Lower leg skin (tissue), 4 donors: ENCODE measurements around the gene NF2. TPM values are rescaled to one million over a fixed set of nuclear protein-coding genes. Genes with fewer than 3 reads are reported as not detected.

Experiments
- DNase-seq, 2 donors: peaks; one replicate each; pipeline ENCODE4 v3.0.0-alpha.2; 2019; ENCODE audit warnings: low spot score in 2 of 2
- H3K4me3 ChIP-seq: fragments of 200-600 bp; sonication (generic); 2 replicates; pipeline ENCODE4 v1.5.1; 2017; ENCODE audit warnings: mild to moderate bottlenecking, low read depth; ENCODE audit not compliant: poor library complexity, severe bottlenecking
- CTCF ChIP-seq, 3 donors: fragments of 450-650 bp; IDR thresholded peaks; one replicate each; pipeline ENCODE4 v1.5.1; 2016; ENCODE audit warnings: antibody characterized with exemption in 3 of 3, mild to moderate bottlenecking in 3 of 3, moderate library complexity in 2 of 3
- POLR2A ChIP-seq, 2 donors: fragments of 450-650 bp; IDR thresholded peaks; one replicate each; pipeline ENCODE4 v1.6.1; 2016 to 2017; ENCODE audit warnings: antibody characterized with exemption in 2 of 2, mild to moderate bottlenecking in 1 of 2, moderate library complexity in 1 of 2
- WGBS, 2 donors: methylation state at CpG; one replicate each; pipeline ENCODE4 v1.1.5; 2018; 5-methylcytosine and 5-hydroxymethylcytosine counted together
- intact Hi-C: fragments of 100-400 bp; cut with DNase I; formaldehyde crosslinking; loops from one replicate; pipeline ENCODE4 v1.15.0; 2023; ENCODE audit warnings: low total_unique reads
- total RNA-seq, 4 donors: library from RNA; depleted of rRNA; stranded (reverse); fragments of >200 nt; gene quantifications; one replicate each; pipeline ENCODE4 v1.1.0, GENCODE V29; 2016

Gene NF2
- total RNA-seq, 4 donors from 2014 or later = 16.7 to 32.0 (median 25.2) TPM

- intact Hi-C loops = no loop called here
- no peak for TF ChIP-seq CTCF (IDR thresholded peaks at IDR 0.05)
- no peak for TF ChIP-seq POLR2A (IDR thresholded peaks at IDR 0.05)
- DNase-seq = no peak
- 60% methylated on average over 1 of the region's 1 CpG; no CpG with 5 or more reads in 1 of the 2 donors for WGBS, 2 donors
- H3K4me3 ChIP-seq = no peak overlapping the region
Measured at GRCh38 chr22:29735416-29735815, 132.0 kb downstream of the NF2 start.

- intact Hi-C loops = no loop called here
- WGBS, 2 donors = 89 to 91% methylated on average over 22 of the region's 22 CpGs
- DNase-seq = no peak
- TF ChIP-seq POLR2A (IDR thresholded peaks at IDR 0.05) = no peak
- no peak for TF ChIP-seq CTCF (IDR thresholded peaks at IDR 0.05)
- no peak overlapping the region for H3K4me3 ChIP-seq
Measured at GRCh38 chr22:29737251-29738117, 134.1 kb downstream of the NF2 start.

DNA sequence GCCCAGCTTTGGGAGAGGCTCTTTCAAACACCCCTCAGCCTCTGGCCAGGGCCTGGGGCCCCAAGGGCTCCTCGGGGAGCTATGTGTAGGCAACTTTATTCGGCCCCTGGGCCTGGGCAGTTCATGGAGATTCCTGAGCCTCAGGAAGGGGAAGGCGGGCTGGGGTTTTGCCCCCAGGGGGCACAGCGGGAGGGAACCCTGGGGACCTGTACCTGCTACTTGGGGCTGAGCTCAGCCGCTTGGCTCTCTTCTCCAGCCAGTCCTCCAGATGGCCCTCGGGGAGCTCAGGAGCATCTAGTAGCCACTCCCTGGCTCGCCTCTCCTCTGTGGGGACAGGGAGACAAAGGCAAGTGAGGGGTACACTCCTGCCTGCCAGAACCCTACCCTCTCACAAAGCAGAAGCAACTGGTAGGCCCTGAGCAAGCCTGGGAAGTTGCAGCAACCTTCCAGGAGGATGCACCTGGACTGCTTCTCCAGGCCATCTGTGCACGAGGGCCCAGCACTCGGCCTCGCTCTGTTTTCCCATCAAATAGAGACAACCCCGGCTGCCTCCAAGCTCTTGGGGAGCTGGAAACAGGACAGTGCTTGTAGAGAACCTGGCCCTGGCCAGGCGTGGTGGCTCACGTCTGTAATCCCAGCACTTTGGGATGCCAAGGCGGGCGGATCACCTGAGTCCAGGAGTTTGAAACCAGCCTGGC is 134.8 kb downstream of the NF2 start:
- no peak overlapping the region for H3K4me3 ChIP-seq
- DNase-seq = no peak
- TF ChIP-seq POLR2A (IDR thresholded peaks at IDR 0.05) = no peak
- no peak for TF ChIP-seq CTCF (IDR thresholded peaks at IDR 0.05)
- intact Hi-C loops = no loop called here
- 81 to 93% methylated on average over 7 to 15 of the region's 15 CpGs for WGBS, 2 donors

GRCh38 chr22:29739346-29739875 is 136.0 kb downstream of the NF2 start:
- TF ChIP-seq POLR2A (IDR thresholded peaks at IDR 0.05) (no peak), CTCF (IDR thresholded peaks at IDR 0.05) (no peak)
- intact Hi-C loops = no loop called here
- no peak overlapping the region for H3K4me3 ChIP-seq
- WGBS, 2 donors = 83 to 94% methylated on average over 14 to 17 of the region's 17 CpGs
- DNase-seq = no peak

- 94 to 97% methylated on average over 5 of the region's 5 CpGs for WGBS, 2 donors
- intact Hi-C loops = no loop called here
- H3K4me3 ChIP-seq = no peak overlapping the region
- TF ChIP-seq POLR2A (IDR thresholded peaks at IDR 0.05) = no peak
- TF ChIP-seq CTCF (IDR thresholded peaks at IDR 0.05) = no peak
- DNase-seq = no peak
Measured at GRCh38 chr22:29740216-29740615, 136.8 kb downstream of the NF2 start.
